Measurements from ENCODE around the gene EXD1.
"Not testable (repeated sequence)": the region's sequence is repeated elsewhere in the genome, so short reads cannot be mapped to it uniquely, and the experiment has no call there.

Gene EXD1

DNA sequence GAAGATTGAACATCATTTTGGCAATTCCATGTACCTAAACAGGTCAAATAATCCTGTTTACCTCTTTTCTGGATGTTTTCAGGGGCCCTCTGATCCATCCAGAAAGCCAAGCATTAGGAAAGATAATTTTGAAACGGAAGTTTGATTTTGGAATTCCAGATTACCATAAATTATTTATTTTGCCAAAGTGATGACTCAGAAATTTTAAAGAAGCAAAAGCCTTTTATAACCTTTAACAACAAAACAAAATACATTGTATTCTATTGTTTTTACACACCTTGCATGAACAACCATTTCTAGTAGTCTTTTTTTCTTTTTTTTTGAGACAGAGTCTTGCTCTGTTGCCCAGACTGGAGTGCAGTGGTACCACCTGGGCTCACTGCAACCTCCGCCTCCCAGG, 82.5 kb downstream of the EXD1 start:
- TF ChIP-seq, protein P1, sequence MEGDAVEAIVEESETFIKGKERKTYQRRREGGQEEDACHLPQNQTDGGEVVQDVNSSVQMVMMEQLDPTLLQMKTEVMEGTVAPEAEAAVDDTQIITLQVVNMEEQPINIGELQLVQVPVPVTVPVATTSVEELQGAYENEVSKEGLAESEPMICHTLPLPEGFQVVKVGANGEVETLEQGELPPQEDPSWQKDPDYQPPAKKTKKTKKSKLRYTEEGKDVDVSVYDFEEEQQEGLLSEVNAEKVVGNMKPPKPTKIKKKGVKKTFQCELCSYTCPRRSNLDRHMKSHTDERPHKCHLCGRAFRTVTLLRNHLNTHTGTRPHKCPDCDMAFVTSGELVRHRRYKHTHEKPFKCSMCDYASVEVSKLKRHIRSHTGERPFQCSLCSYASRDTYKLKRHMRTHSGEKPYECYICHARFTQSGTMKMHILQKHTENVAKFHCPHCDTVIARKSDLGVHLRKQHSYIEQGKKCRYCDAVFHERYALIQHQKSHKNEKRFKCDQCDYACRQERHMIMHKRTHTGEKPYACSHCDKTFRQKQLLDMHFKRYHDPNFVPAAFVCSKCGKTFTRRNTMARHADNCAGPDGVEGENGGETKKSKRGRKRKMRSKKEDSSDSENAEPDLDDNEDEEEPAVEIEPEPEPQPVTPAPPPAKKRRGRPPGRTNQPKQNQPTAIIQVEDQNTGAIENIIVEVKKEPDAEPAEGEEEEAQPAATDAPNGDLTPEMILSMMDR (IDR thresholded peaks at IDR 0.05; ENCODE audit: low read length, missing control alignments): no peak
- DNase-seq (ENCODE audit: low read depth): no peak
- H3K4me3 ChIP-seq (replicated peaks; ENCODE audit: low read depth, low read length): no peak overlapping the region

DNA sequence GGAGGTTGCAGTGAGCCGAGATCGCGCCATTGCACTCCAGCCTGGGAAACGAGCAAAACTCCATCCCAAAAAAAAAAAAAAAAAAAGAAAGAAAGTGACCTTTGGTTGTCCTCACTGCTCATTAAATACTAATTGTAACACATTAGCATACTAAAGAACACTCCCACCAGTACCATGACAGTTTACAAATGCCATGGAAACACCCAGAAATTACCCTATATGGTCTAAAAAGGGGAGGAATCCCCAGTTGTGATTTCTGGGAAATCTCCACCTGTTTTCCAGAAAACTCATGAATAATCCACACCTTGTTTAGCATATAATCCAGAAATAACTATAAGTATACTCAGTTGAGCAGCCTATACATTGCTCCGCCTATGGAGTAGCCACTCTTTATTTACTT, 90.9 kb downstream of the EXD1 start:
- TF ChIP-seq, protein P1 (IDR thresholded peaks at IDR 0.05; ENCODE audit: low read length, missing control alignments): no peak
- H3K4me3 ChIP-seq (replicated peaks; ENCODE audit: low read depth, low read length): no peak overlapping the region
- no peak for DNase-seq (ENCODE audit: low read depth)

DNA sequence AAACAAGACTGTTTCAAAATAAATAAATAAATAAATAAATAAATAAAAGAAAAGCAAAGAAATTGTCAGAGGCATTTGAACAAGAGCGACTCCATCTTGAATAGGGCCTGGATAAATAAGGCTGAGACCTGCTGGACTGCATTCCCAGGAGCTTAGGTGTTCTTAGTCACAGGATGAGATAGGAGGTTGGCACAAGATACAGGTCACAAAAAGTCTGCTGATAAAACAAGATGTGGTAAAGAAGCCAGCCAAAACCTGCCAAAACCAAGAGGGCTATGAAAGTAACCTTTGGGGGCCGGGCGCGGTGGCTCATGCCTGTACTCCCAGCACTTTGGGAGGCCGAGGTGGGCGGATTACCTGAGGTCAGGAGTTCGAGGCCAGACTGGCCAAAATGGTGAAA, 91.4 kb downstream of the EXD1 start:
- not testable (repeated sequence) for H3K4me3 ChIP-seq (replicated peaks; ENCODE audit: low read depth, low read length); DNase-seq (ENCODE audit: low read depth)

DNA sequence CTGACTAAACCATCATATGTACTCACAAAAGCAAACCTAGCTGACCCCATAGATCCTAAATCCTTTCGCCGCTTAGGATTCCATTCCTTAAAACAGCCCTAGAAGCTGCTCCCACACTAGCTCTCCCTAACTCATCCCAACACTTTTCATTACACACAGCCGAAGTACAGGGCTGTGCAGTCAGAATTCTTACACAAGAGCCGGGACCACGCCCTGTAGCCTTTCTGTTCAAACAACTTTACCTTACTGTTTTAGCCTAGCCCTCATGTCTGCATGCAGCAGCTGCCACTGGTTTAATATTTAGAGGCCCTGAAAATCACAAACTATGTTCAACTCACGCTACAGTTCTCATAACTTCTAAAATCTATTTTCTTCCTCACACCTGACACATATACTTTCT, 95.0 kb downstream of the EXD1 start:
- not testable (repeated sequence) for H3K4me3 ChIP-seq (replicated peaks; ENCODE audit: low read depth, low read length); DNase-seq (ENCODE audit: low read depth)

DNA sequence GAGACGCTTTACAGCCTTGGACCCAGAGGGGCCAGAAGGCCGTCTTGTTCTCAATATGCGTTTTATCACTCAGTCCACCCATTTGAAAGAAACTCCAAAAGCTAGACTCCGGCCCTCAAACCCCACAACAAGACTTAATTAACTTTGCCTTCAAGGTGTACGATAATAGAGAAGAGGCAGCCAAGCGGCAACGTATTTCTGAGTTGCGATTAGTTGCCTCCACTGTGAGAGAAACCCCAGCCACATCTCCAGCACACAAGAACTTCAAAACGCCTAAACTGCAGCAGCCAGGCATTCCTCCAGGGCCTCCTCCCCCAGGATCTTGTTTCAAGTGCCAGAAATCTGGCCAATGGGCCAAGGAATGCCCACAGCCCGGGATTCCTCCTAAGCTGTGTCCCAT, 97.1 kb downstream of the EXD1 start:
- DNase-seq (ENCODE audit: low read depth): no peak
- no peak overlapping the region for H3K4me3 ChIP-seq (replicated peaks; ENCODE audit: low read depth, low read length)
- TF ChIP-seq, protein P1 (IDR thresholded peaks at IDR 0.05; ENCODE audit: low read length, missing control alignments): no peak

Data from fibroblast of pulmonary artery (primary cell).